GM23338 (cell line): ENCODE results near the gene WDR44. TPM values are rescaled to one million over a fixed set of nuclear protein-coding genes. Genes with fewer than 3 reads are reported as not detected.

Source experiments
- ATAC-seq: fragments of 200-7000 bp; cut with Tn5 transposase; 3 replicates; pipeline ENCODE4 v1.9.1; 2020
- DNase-seq: peaks from one replicate; pipeline ENCODE4 v3.0.0-alpha.2; 2015; ENCODE audit warnings: low spot score
- H2AFZ ChIP-seq: fragments of 200-600 bp; sonication (generic); 2 replicates; pipeline ENCODE4 v1.8.0; 2016; ENCODE audit warnings: antibody characterized with exemption, mild to moderate bottlenecking, moderate library complexity
- H3F3A ChIP-seq: fragments of 200-600 bp; sonication (generic); replicated peaks from 2 replicates; pipeline ENCODE4 v1.8.0; 2017; ENCODE audit warnings: antibody characterized with exemption, mixed run types, low read depth
- H3K27ac ChIP-seq: fragments of 200-600 bp; sonication (generic); 2 replicates; pipeline ENCODE4 v1.6.1; 2016; ENCODE audit warnings: low read depth
- H3K27me3 ChIP-seq: fragments of 200-600 bp; sonication (generic); 2 replicates; pipeline ENCODE4 v1.8.0; 2016; ENCODE audit warnings: mild to moderate bottlenecking, mixed run types, moderate library complexity; ENCODE audit not compliant: insufficient read depth
- H3K36me3 ChIP-seq: fragments of 200-600 bp; sonication (generic); 2 replicates; pipeline ENCODE4 v1.8.0; 2016; ENCODE audit warnings: mild to moderate bottlenecking; ENCODE audit not compliant: insufficient read depth
- H3K4me1 ChIP-seq: fragments of 200-600 bp; sonication (generic); 2 replicates; pipeline ENCODE4 v1.8.0; 2016; ENCODE audit warnings: mild to moderate bottlenecking, moderate library complexity; ENCODE audit not compliant: insufficient read depth
- H3K4me2 ChIP-seq: fragments of 200-600 bp; sonication (generic); 2 replicates; pipeline ENCODE4 v1.7.1; 2017; ENCODE audit warnings: mixed run types
- H3K4me3 ChIP-seq: fragments of 200-600 bp; sonication (generic); 2 replicates; pipeline ENCODE4 v1.6.1; 2016; ENCODE audit warnings: mixed run types
- H3K79me2 ChIP-seq: fragments of 200-600 bp; sonication (generic); replicated peaks from 2 replicates; pipeline ENCODE4 v1.8.0; 2017; ENCODE audit warnings: mild to moderate bottlenecking; ENCODE audit not compliant: insufficient read depth
- H3K9me2 ChIP-seq: fragments of 200-600 bp; sonication (generic); 2 replicates; pipeline ENCODE4 v1.8.0; 2017; ENCODE audit not compliant: insufficient read depth
- H4K20me1 ChIP-seq: fragments of 200-600 bp; sonication (generic); replicated peaks from 2 replicates; pipeline ENCODE4 v1.8.0; 2017; ENCODE audit warnings: mild to moderate bottlenecking; ENCODE audit not compliant: insufficient read depth
- H3K27ac Mint-ChIP-seq: 2 replicates; pipeline ENCODE4 v1.8.0; 2020; ENCODE audit warnings: inconsistent platforms, mild to moderate bottlenecking, moderate library complexity, mixed read lengths
- H3K27me3 Mint-ChIP-seq: 3 replicates; pipeline ENCODE4 v1.8.0; 2022; ENCODE audit warnings: low read depth, mild to moderate bottlenecking, moderate library complexity, mixed read lengths, inconsistent platforms; ENCODE audit not compliant: insufficient read depth, poor library complexity
- H3K36me3 Mint-ChIP-seq: 3 replicates; pipeline ENCODE4 v1.8.0; 2021; ENCODE audit warnings: low read depth, mild to moderate bottlenecking, inconsistent platforms, moderate library complexity, mixed read lengths
- H3K4me1 Mint-ChIP-seq: 3 replicates; pipeline ENCODE4 v1.8.0; 2020; ENCODE audit warnings: mild to moderate bottlenecking, inconsistent platforms, mixed read lengths
- H3K4me3 Mint-ChIP-seq: 3 replicates; pipeline ENCODE4 v1.8.0; 2021; ENCODE audit warnings: moderate library complexity, mild to moderate bottlenecking, inconsistent platforms, mixed read lengths
- H3K9me3 Mint-ChIP-seq: 3 replicates; pipeline ENCODE4 v1.8.0; 2020; ENCODE audit warnings: moderate library complexity, mild to moderate bottlenecking, inconsistent platforms, mixed read lengths
- CREB1 ChIP-seq: fragments of 250-450 bp; sonication (Bioruptor Pico); IDR thresholded peaks from 2 replicates; pipeline ENCODE4 v1.5.0; 2020; ENCODE audit warnings: low read depth, mild to moderate bottlenecking, moderate library complexity
- EZH2 ChIP-seq: fragments of 200-600 bp; sonication (generic); IDR thresholded peaks from one replicate; pipeline ENCODE4 v1.8.0; 2017; ENCODE audit warnings: antibody characterized with exemption, mild to moderate bottlenecking, low read depth; ENCODE audit not compliant: unreplicated experiment
- EZH2phosphoT487 ChIP-seq: fragments of 200-600 bp; sonication (generic); IDR thresholded peaks from one replicate; pipeline ENCODE4 v1.8.1; 2018; ENCODE audit warnings: antibody characterized with exemption; ENCODE audit not compliant: unreplicated experiment
- JUNB ChIP-seq: IDR thresholded peaks from one replicate; pipeline ENCODE4 v1.6.1; 2016; ENCODE audit warnings: antibody characterized with exemption; ENCODE audit not compliant: unreplicated experiment
- NANOG ChIP-seq: IDR thresholded peaks from 2 replicates; pipeline ENCODE4 v1.6.1; 2016; ENCODE audit warnings: antibody characterized with exemption, borderline replicate concordance
- POLR2AphosphoS5 ChIP-seq: IDR thresholded peaks from 2 replicates; pipeline ENCODE4 v1.6.1; 2016; ENCODE audit warnings: antibody characterized with exemption, low read depth
- REST ChIP-seq: IDR thresholded peaks from one replicate; pipeline ENCODE4 v1.6.1; 2018; ENCODE audit warnings: antibody characterized with exemption; ENCODE audit not compliant: unreplicated experiment
- STAT1 ChIP-seq: IDR thresholded peaks from one replicate; pipeline ENCODE4 v1.6.1; 2016; ENCODE audit warnings: antibody characterized with exemption; ENCODE audit not compliant: unreplicated experiment
- ZNF114 ChIP-seq: fragments of 250-450 bp; sonication (Bioruptor Pico); IDR thresholded peaks from 2 replicates; pipeline ENCODE4 v1.5.0; 2020; ENCODE audit warnings: mild to moderate bottlenecking, moderate library complexity
- ZNF331 ChIP-seq: fragments of 250-450 bp; sonication (Bioruptor Pico); IDR thresholded peaks from 2 replicates; pipeline ENCODE4 v1.5.0; 2020; ENCODE audit warnings: low read depth, mild to moderate bottlenecking, moderate library complexity
- ZNF462 ChIP-seq: fragments of 250-450 bp; sonication (Bioruptor Pico); IDR thresholded peaks from 2 replicates; pipeline ENCODE4 v1.5.0; 2020; ENCODE audit warnings: mild to moderate bottlenecking, moderate library complexity
- polyA plus RNA-seq: library from polyadenylated mRNA; unstranded; fragments of >200 nt; fragmentation: Nextera tagmentation; extraction: Ambion mirVana; gene quantifications from 2 replicates; pipeline ENCODE4 v1.2.1, GENCODE V29; 2016
- total RNA-seq: library from RNA; depleted of rRNA; stranded (reverse); fragments of >200 nt; shearing (Covaris generic); gene quantifications from 2 replicates; pipeline ENCODE4 v1.2.3, GENCODE V29; 2014
- TF ChIP-seq, protein P1 (sequence below): IDR thresholded peaks from 2 replicates; pipeline ENCODE4 v1.6.1; 2016; ENCODE audit warnings: antibody characterized with exemption
- TF ChIP-seq, protein P2 (sequence below), 2 experiments: fragments of 200-600 bp in 1 of 2; sonication (generic) in 1 of 2; conservative IDR thresholded peaks; 2 replicates each; pipeline versions ENCODE4 v1.5.1 to v1.6.1; 2016 to 2017; ENCODE audit warnings: antibody characterized with exemption in 2 of 2, low read depth in 2 of 2, mild to moderate bottlenecking in 2 of 2, moderate library complexity in 1 of 2

WDR44 gene
- total and polyA plus RNA-seq, 2 experiments from 2014 or later: 17.5 to 21.0 TPM

DNA sequence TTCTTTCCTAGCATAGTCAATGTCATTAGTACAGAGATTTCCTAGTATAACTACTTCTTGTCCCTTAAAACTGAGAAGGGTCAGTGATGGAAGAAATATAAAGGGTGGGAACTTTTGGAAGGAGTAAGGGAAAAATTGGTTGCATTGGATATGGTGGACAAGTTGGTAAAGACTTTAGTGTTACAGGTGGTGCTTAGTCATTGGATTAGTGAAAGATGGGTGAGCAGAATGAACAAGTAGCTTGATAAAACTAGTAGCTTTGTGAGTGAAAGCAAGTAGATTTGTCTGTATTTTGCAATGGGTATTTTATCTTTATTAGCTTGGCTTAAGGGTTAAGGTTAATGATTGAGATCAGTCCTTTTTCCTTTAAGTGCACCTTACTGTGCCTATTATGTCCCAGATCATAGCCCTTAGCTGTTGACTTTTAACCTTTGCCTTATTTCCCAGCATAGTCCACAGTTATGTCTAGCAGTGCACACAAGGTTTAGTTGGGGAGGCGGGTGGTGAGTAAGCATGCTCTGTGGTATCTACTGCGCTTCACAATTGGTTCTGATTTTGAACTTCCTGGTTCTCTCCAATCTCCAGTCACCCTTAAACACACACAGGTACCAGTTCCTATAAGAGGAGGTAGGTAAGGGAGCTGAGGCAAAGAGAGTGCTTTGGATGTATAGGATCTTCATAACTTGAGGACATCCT is 9.5 kb downstream of the WDR44 start:
- no peak overlapping the region for H3K27ac Mint-ChIP-seq
- H3K27ac ChIP-seq: no peak overlapping the region
- H3K9me3 Mint-ChIP-seq: no peaks in the 10 kb centered on the region
- no peaks in the 10 kb centered on the region for H3K36me3 ChIP-seq
- H3K27me3 Mint-ChIP-seq: no peaks in the 10 kb centered on the region
- no peaks in the 10 kb centered on the region for H3K36me3 Mint-ChIP-seq
- H3K4me3 ChIP-seq: no peak overlapping the region
- TF ChIP-seq NANOG: no peak
- no peak for TF ChIP-seq EZH2
- no peak for TF ChIP-seq STAT1
- TF ChIP-seq, protein P1, sequence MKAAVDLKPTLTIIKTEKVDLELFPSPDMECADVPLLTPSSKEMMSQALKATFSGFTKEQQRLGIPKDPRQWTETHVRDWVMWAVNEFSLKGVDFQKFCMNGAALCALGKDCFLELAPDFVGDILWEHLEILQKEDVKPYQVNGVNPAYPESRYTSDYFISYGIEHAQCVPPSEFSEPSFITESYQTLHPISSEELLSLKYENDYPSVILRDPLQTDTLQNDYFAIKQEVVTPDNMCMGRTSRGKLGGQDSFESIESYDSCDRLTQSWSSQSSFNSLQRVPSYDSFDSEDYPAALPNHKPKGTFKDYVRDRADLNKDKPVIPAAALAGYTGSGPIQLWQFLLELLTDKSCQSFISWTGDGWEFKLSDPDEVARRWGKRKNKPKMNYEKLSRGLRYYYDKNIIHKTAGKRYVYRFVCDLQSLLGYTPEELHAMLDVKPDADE: no peak
- no peak for TF ChIP-seq ZNF114 (CRISPR knock-in tag)
- no peak for TF ChIP-seq CREB1 (CRISPR knock-in tag)
- TF ChIP-seq EZH2phosphoT487: no peak
- no peak for TF ChIP-seq REST
- no peak for TF ChIP-seq ZNF462
- TF ChIP-seq, protein P2, sequence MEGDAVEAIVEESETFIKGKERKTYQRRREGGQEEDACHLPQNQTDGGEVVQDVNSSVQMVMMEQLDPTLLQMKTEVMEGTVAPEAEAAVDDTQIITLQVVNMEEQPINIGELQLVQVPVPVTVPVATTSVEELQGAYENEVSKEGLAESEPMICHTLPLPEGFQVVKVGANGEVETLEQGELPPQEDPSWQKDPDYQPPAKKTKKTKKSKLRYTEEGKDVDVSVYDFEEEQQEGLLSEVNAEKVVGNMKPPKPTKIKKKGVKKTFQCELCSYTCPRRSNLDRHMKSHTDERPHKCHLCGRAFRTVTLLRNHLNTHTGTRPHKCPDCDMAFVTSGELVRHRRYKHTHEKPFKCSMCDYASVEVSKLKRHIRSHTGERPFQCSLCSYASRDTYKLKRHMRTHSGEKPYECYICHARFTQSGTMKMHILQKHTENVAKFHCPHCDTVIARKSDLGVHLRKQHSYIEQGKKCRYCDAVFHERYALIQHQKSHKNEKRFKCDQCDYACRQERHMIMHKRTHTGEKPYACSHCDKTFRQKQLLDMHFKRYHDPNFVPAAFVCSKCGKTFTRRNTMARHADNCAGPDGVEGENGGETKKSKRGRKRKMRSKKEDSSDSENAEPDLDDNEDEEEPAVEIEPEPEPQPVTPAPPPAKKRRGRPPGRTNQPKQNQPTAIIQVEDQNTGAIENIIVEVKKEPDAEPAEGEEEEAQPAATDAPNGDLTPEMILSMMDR (conservative IDR thresholded peaks at IDR 0.05; ENCODE audit: low read depth in 2 of 2): no peak
- TF ChIP-seq POLR2AphosphoS5: no peak
- TF ChIP-seq JUNB: no peak
- TF ChIP-seq ZNF331 (CRISPR knock-in tag): no peak
- no peaks in the 10 kb centered on the region for H3F3A ChIP-seq
- DNase-seq: no peak
- no peak overlapping the region for H2AFZ ChIP-seq
- no peaks in the 10 kb centered on the region for H4K20me1 ChIP-seq
- no peak overlapping the region for H3K4me2 ChIP-seq
- H3K9me2 ChIP-seq: no peaks in the 10 kb centered on the region
- H3K4me3 Mint-ChIP-seq: no peak overlapping the region
- no peaks in the 10 kb centered on the region for H3K27me3 ChIP-seq
- ATAC-seq: no peak
- peaks cover 24% of the 10 kb centered on the region for H3K4me1 ChIP-seq
- peaks cover 25% of the 10 kb centered on the region for H3K4me1 Mint-ChIP-seq
- H3K79me2 ChIP-seq: peaks cover 98% of the 10 kb centered on the region
